MM.1S (cell line): ENCODE measurements around the gene PTP4A1.

Source experiments
- DNase-seq: peaks from one replicate; pipeline ENCODE4 v3.0.0-alpha.2; 2015
- H2AFZ ChIP-seq: fragments of 300-600 bp; sonication (generic); 2 replicates; pipeline ENCODE4 v1.6.0; 2016; ENCODE audit warnings: antibody characterized with exemption, low read length
- H3F3A ChIP-seq: fragments of 300-600 bp; sonication (generic); 2 replicates; pipeline ENCODE4 v1.6.1; 2016; ENCODE audit warnings: mild to moderate bottlenecking, antibody characterized with exemption, low read length, moderate library complexity, mixed read lengths; ENCODE audit not compliant: insufficient read depth
- H3K27ac ChIP-seq: fragments of 300-600 bp; sonication (generic); 2 replicates; pipeline ENCODE4 v1.5.1; 2016; ENCODE audit warnings: mild to moderate bottlenecking, low read length
- H3K27me3 ChIP-seq: fragments of 300-600 bp; sonication (generic); replicated peaks from 2 replicates; pipeline ENCODE4 v1.6.0; 2016; ENCODE audit warnings: low read length; ENCODE audit not compliant: insufficient read depth
- H3K36me3 ChIP-seq: fragments of 300-600 bp; sonication (generic); replicated peaks from 2 replicates; pipeline ENCODE4 v1.6.1; 2016; ENCODE audit warnings: mild to moderate bottlenecking, low read length, mixed read lengths; ENCODE audit not compliant: insufficient read depth
- H3K4me1 ChIP-seq: fragments of 300-600 bp; sonication (generic); 2 replicates; pipeline ENCODE4 v1.6.1; 2016; ENCODE audit warnings: low read length, mixed read lengths
- H3K4me2 ChIP-seq: fragments of 300-600 bp; sonication (generic); 2 replicates; pipeline ENCODE4 v1.6.0; 2016; ENCODE audit warnings: low read depth, low read length
- H3K4me3 ChIP-seq: fragments of 300-600 bp; sonication (generic); 2 replicates; pipeline ENCODE4 v1.5.1; 2016; ENCODE audit warnings: low read length, mixed read lengths
- H3K79me2 ChIP-seq: fragments of 300-600 bp; sonication (generic); 2 replicates; pipeline ENCODE4 v1.6.1; 2016; ENCODE audit warnings: mixed run types, low read length, mixed read lengths
- H3K9ac ChIP-seq: fragments of 300-600 bp; sonication (generic); 2 replicates; pipeline ENCODE4 v1.6.1; 2016; ENCODE audit warnings: low read length, mixed read lengths
- H3K9me2 ChIP-seq: fragments of 300-600 bp; sonication (generic); replicated peaks from 2 replicates; pipeline ENCODE4 v1.6.1; 2016; ENCODE audit warnings: mild to moderate bottlenecking, low read length, mixed read lengths; ENCODE audit not compliant: insufficient read depth
- H3K9me3 ChIP-seq: fragments of 300-600 bp; sonication (generic); replicated peaks from 2 replicates; pipeline ENCODE4 v1.6.1; 2016; ENCODE audit warnings: mild to moderate bottlenecking, low read length, mixed read lengths; ENCODE audit not compliant: insufficient read depth
- H4K20me1 ChIP-seq: fragments of 300-600 bp; sonication (generic); 2 replicates; pipeline ENCODE4 v1.6.1; 2016; ENCODE audit warnings: mild to moderate bottlenecking, low read length, moderate library complexity, mixed read lengths; ENCODE audit not compliant: insufficient read depth
- CTCF ChIP-seq: fragments of 300-600 bp; sonication (generic); IDR thresholded peaks from 2 replicates; pipeline ENCODE4 v1.5.1; 2016; ENCODE audit warnings: antibody characterized with exemption, low read length, mixed read lengths
- EZH2 ChIP-seq: fragments of 300-600 bp; sonication (generic); optimal IDR thresholded peaks from 2 replicates; pipeline ENCODE3; 2017; ENCODE audit warnings: low read depth, mild to moderate bottlenecking, antibody characterized with exemption, low read length, mixed read lengths
- EZH2phosphoT487 ChIP-seq: fragments of 300-600 bp; sonication (generic); IDR thresholded peaks from 2 replicates; pipeline ENCODE4 v1.6.1; 2018; ENCODE audit warnings: antibody characterized with exemption, low read length

Gene PTP4A1

GRCh38 chr6:63573899-63574553 is 1.7 kb downstream of the PTP4A1 start:
- Histone ChIP-seq H4K20me1 (peaks cover 9% of the 10 kb centered on the region), H3K9me2 (no peaks in the 10 kb centered on the region), H3K4me1 (0 out of 2 replicates have a peak, but pooled peaks cover 3% of the 10 kb centered on the region), H3K79me2 (peaks cover 50% of the 10 kb centered on the region), H2AFZ (no peak overlapping the region; the same call in 1 of the 2 replicates), H3K27me3 (no peaks in the 10 kb centered on the region), H3K4me3 (peak overlapping the region; percentile 91), H3K36me3 (peaks cover 4% of the 10 kb centered on the region; the same call in 1 of the 2 replicates), H3K9me3 (no peaks in the 10 kb centered on the region), H3K27ac (peak overlapping the region; percentile 93), H3F3A (peaks cover 17% of the 10 kb centered on the region), H3K4me2 (peak overlapping the region; percentile 94), H3K9ac (peak overlapping the region; percentile 98)
- peak; percentile 59 for DNase-seq
- TF ChIP-seq EZH2phosphoT487, result no peak
- peak; percentile 62 for TF ChIP-seq CTCF
- TF ChIP-seq EZH2, result no peak

GRCh38 chr6:63574554-63574900 is 2.2 kb downstream of the PTP4A1 start:
- Histone ChIP-seq H3K9ac (no peak overlapping the region; the same call in 1 of the 2 replicates), H2AFZ (no peak overlapping the region), H3K4me3 (peak overlapping the region; percentile 91), H3K27me3 (no peaks in the 10 kb centered on the region), H3K27ac (no peak overlapping the region), H3K4me1 (0 out of 2 replicates have a peak, but pooled peaks cover 3% of the 10 kb centered on the region), H3K36me3 (peaks cover 4% of the 10 kb centered on the region; the same call in 1 of the 2 replicates), H3K4me2 (peak overlapping the region; percentile 94), H4K20me1 (peaks cover 9% of the 10 kb centered on the region), H3F3A (peaks cover 17% of the 10 kb centered on the region), H3K9me2 (no peaks in the 10 kb centered on the region), H3K9me3 (no peaks in the 10 kb centered on the region), H3K79me2 (peaks cover 50% of the 10 kb centered on the region)
- no peak for DNase-seq
- TF ChIP-seq EZH2 (no peak), CTCF (no peak), EZH2phosphoT487 (no peak)

- Histone ChIP-seq H2AFZ (no peak overlapping the region), H3K79me2 (peaks cover 50% of the 10 kb centered on the region), H3K27ac (no peak overlapping the region), H3K9ac (no peak overlapping the region), H3K36me3 (peaks cover 13% of the 10 kb centered on the region; the same call in 1 of the 2 replicates), H3K4me2 (no peak overlapping the region), H3K4me1 (0 out of 2 replicates have a peak, but pooled peaks cover 3% of the 10 kb centered on the region), H3K4me3 (no peak overlapping the region), H3F3A (peaks cover 17% of the 10 kb centered on the region), H4K20me1 (peaks cover 9% of the 10 kb centered on the region), H3K9me3 (no peaks in the 10 kb centered on the region), H3K27me3 (no peaks in the 10 kb centered on the region), H3K9me2 (no peaks in the 10 kb centered on the region)
- TF ChIP-seq EZH2phosphoT487 (no peak), EZH2 (no peak), CTCF (no peak)
- DNase-seq, result no peak
Observed at GRCh38 chr6:63576147-63576772, 4.0 kb downstream of the PTP4A1 start.
